ENCODE results near the gene PTPN21. TPM values are rescaled to one million over a fixed set of nuclear protein-coding genes. Genes with fewer than 3 reads are reported as not detected.
A peak's percentile ranks its signal among the peaks of the same experiment; 100 is the strongest.

The PTPN21 gene
- 3.7 TPM for polyA plus RNA-seq (2012; ENCODE audit: insufficient read depth, insufficient read length, low read depth)

- Histone ChIP-seq H3K4me1 (no peaks in the 10 kb centered on the region), H3K9me3 (no peaks in the 10 kb centered on the region), H3K27me3 (peaks cover 34% of the 10 kb centered on the region), H3K4me3 (ENCODE audit: low read depth, low read length) (peak within 1 kb of the TSS; percentile 67), H3K36me3 (no peaks in the 10 kb centered on the region)
- TF ChIP-seq CTCF (IDR thresholded peaks at IDR 0.05; ENCODE audit: low read depth, low read length) = no peak
- peak; percentile 72 for DNase-seq
These were observed at the start of gene PTPN21 for GRCh38 chr14:88554457-88555286. TSS of gene PTPN21 (minus strand) at chr14:88555007. CDS start at chr14:88550417, 4,590 bp downstream.

GRCh38 chr14:88604212-88604611 lies 49.4 kb upstream of the PTPN21 start:
- no peaks in the 10 kb centered on the region for H3K9me3 ChIP-seq
- H3K27me3 ChIP-seq = no peaks in the 10 kb centered on the region
- no peak for TF ChIP-seq CTCF (IDR thresholded peaks at IDR 0.05; ENCODE audit: low read depth, low read length)
- DNase-seq = no peak
- no peaks in the 10 kb centered on the region for H3K4me1 ChIP-seq
- H3K4me3 ChIP-seq (ENCODE audit: low read depth, low read length) = no peak overlapping the region
- peaks cover 80% of the 10 kb centered on the region for H3K36me3 ChIP-seq

- H3K4me1 ChIP-seq = no peaks in the 10 kb centered on the region
- peaks cover 92% of the 10 kb centered on the region for H3K36me3 ChIP-seq
- no peak overlapping the region for H3K4me3 ChIP-seq (ENCODE audit: low read depth, low read length)
- no peak for TF ChIP-seq CTCF (IDR thresholded peaks at IDR 0.05; ENCODE audit: low read depth, low read length)
- no peaks in the 10 kb centered on the region for H3K9me3 ChIP-seq
- no peak for DNase-seq
- no peaks in the 10 kb centered on the region for H3K27me3 ChIP-seq
These were observed 45.1 kb upstream of the PTPN21 start for GRCh38 chr14:88599761-88600439.

GRCh38 chr14:88599326-88599725 lies 44.5 kb upstream of the PTPN21 start:
- Histone ChIP-seq H3K4me3 (ENCODE audit: low read depth, low read length) (no peak overlapping the region), H3K4me1 (no peaks in the 10 kb centered on the region), H3K9me3 (no peaks in the 10 kb centered on the region), H3K36me3 (peaks cover 92% of the 10 kb centered on the region), H3K27me3 (no peaks in the 10 kb centered on the region)
- no peak for TF ChIP-seq CTCF (IDR thresholded peaks at IDR 0.05; ENCODE audit: low read depth, low read length)
- DNase-seq = no peak

- no peaks in the 10 kb centered on the region for H3K4me1 ChIP-seq
- TF ChIP-seq CTCF (IDR thresholded peaks at IDR 0.05; ENCODE audit: low read depth, low read length) = no peak
- no peaks in the 10 kb centered on the region for H3K27me3 ChIP-seq
- no peaks in the 10 kb centered on the region for H3K9me3 ChIP-seq
- H3K36me3 ChIP-seq = peaks cover 84% of the 10 kb centered on the region
- H3K4me3 ChIP-seq (ENCODE audit: low read depth, low read length) = no peak overlapping the region
- no peak for DNase-seq
These were observed 43.4 kb upstream of the PTPN21 start for GRCh38 chr14:88598097-88598675.

Data from BE2C (cell line).